ENCODE measurements around the gene MON2.

GRCh38 chr12:62581288-62582064 is 114.8 kb downstream of the MON2 start:
- no peak for TF ChIP-seq EP300 (IDR thresholded peaks at IDR 0.05)
- TF ChIP-seq POLR2A (IDR thresholded peaks at IDR 0.05), result no peak
- TF ChIP-seq CTCF (IDR thresholded peaks at IDR 0.05), result peak in 5 of 7 experiments; percentile 31 to 65 (median 53)
- TF ChIP-seq POLR2AphosphoS5 (IDR thresholded peaks at IDR 0.05), result no peak

All from stomach (tissue), 4 donors.